ENCODE results near the gene USP34.

The USP34 gene

DNA sequence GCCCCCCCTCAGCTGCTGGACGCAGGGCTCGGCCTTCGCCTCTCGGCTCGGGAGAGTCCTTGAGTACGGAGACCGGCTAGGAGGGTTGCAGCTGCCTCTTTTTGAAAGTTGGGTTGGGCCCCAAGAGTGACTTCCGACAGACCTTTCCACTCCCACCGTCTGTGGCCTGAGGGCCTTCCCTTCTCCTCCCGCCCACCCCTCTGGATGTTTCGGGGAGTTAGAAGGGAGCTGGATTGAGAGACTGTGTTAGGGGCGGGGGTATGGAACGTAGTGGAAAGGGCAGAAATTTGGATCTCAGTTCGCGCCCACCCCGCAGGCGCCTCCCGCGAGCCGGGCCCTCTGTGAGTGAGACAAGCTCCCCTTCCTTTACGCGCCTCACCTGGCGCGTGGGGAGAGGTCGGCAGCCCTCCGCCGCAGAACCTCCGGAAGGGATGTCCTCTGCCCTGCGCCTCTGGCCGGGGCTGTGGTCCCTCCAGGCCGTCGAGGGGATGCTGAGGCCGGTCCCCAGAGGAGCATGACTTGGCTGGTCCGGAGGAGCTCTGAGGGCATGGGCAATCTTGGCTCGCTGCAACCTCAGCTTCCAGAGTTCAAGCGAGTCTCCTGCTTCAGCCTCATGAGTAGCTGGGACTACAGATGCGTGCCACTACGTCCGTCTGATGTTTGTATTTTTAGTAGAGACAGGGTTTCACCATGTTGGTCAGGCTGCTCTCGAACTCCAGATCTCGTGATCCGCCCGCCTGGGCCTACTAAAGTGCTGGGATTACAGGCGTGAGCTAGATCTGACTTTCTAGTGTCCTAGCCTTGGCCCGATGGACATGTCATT is 292.9 kb downstream of the USP34 start:
- Histone ChIP-seq H4K20me1 (ENCODE audit: low read depth, low read length) (no peaks in the 10 kb centered on the region), H3K27me3 (ENCODE audit: low read length) (no peaks in the 10 kb centered on the region), H3K9me2 (replicated peaks; ENCODE audit: insufficient read depth, low read length) (no peaks in the 10 kb centered on the region), H3K9ac (ENCODE audit: low read length) (peak overlapping the region; percentile 98), H3K4me2 (ENCODE audit: low read depth, low read length, poor library complexity, severe bottlenecking) (peak overlapping the region; percentile 76), H3K9me3 (ENCODE audit: insufficient read depth, low read length) (no peaks in the 10 kb centered on the region), H2AFZ (ENCODE audit: low read depth, low read length, severe bottlenecking) (peak overlapping the region; percentile 96), H3K79me2 (ENCODE audit: insufficient read depth, low read length) (no peaks in the 10 kb centered on the region), H3K27ac (ENCODE audit: low read depth, low read length) (peak overlapping the region; percentile 73), H3F3A (ENCODE audit: insufficient read depth) (peaks cover 11% of the 10 kb centered on the region; the same call in 1 of the 2 replicates), H3K4me3 (ENCODE audit: insufficient read depth, low read length, poor library complexity, severe bottlenecking) (peak overlapping the region; percentile 76), H3K36me3 (ENCODE audit: low read length) (no peaks in the 10 kb centered on the region)
- TF ChIP-seq EZH2phosphoT487 (conservative IDR thresholded peaks at IDR 0.05; ENCODE audit: low read length) = no peak
- TF ChIP-seq, protein P1, sequence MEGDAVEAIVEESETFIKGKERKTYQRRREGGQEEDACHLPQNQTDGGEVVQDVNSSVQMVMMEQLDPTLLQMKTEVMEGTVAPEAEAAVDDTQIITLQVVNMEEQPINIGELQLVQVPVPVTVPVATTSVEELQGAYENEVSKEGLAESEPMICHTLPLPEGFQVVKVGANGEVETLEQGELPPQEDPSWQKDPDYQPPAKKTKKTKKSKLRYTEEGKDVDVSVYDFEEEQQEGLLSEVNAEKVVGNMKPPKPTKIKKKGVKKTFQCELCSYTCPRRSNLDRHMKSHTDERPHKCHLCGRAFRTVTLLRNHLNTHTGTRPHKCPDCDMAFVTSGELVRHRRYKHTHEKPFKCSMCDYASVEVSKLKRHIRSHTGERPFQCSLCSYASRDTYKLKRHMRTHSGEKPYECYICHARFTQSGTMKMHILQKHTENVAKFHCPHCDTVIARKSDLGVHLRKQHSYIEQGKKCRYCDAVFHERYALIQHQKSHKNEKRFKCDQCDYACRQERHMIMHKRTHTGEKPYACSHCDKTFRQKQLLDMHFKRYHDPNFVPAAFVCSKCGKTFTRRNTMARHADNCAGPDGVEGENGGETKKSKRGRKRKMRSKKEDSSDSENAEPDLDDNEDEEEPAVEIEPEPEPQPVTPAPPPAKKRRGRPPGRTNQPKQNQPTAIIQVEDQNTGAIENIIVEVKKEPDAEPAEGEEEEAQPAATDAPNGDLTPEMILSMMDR (IDR thresholded peaks at IDR 0.05; ENCODE audit: insufficient read depth, low read length, poor library complexity, severe bottlenecking) = no peak

GRCh38 chr2:61176755-61177726 is 293.8 kb downstream of the USP34 start:
- peak overlapping the region; percentile 96 for H2AFZ ChIP-seq (ENCODE audit: low read depth, low read length, severe bottlenecking)
- no peak for TF ChIP-seq EZH2phosphoT487 (conservative IDR thresholded peaks at IDR 0.05; ENCODE audit: low read length)
- TF ChIP-seq, protein P1 (IDR thresholded peaks at IDR 0.05; ENCODE audit: insufficient read depth, low read length, poor library complexity, severe bottlenecking) = no peak

DNA sequence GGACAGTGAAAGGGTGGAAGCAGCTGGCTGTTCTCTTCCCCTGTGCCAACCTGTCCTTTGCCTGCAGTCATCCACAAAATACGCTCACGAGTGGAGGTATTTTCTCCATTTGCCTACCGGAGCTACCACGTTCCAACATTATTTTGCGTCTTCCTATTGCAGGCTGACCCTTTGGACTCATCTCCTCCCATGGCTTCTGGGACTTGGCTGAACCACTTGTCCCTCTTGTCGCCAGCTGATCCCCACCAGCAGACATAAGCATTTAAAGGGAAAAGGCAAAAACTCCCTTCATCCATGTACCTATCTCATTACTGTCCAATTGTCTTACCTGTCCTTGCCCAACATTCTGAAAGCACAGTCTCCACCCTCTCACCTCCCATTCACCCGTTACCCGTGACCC is 295.9 kb downstream of the USP34 start:
- Histone ChIP-seq H3K4me3 (ENCODE audit: insufficient read depth, low read length, poor library complexity, severe bottlenecking) (no peak overlapping the region), H3K27ac (ENCODE audit: low read depth, low read length) (no peak overlapping the region), H3K36me3 (ENCODE audit: low read length) (no peaks in the 10 kb centered on the region), H3K27me3 (ENCODE audit: low read length) (no peaks in the 10 kb centered on the region), H3K9ac (ENCODE audit: low read length) (no peak overlapping the region), H3F3A (ENCODE audit: insufficient read depth) (peaks cover 11% of the 10 kb centered on the region; the same call in 1 of the 2 replicates), H4K20me1 (ENCODE audit: low read depth, low read length) (no peaks in the 10 kb centered on the region), H3K79me2 (ENCODE audit: insufficient read depth, low read length) (no peaks in the 10 kb centered on the region), H3K9me3 (ENCODE audit: insufficient read depth, low read length) (no peaks in the 10 kb centered on the region), H2AFZ (ENCODE audit: low read depth, low read length, severe bottlenecking) (no peak overlapping the region), H3K4me2 (ENCODE audit: low read depth, low read length, poor library complexity, severe bottlenecking) (no peak overlapping the region), H3K9me2 (replicated peaks; ENCODE audit: insufficient read depth, low read length) (no peaks in the 10 kb centered on the region)
- no peak for TF ChIP-seq EZH2phosphoT487 (conservative IDR thresholded peaks at IDR 0.05; ENCODE audit: low read length)
- TF ChIP-seq, protein P1 (IDR thresholded peaks at IDR 0.05; ENCODE audit: insufficient read depth, low read length, poor library complexity, severe bottlenecking) = no peak

More at GRCh38 chr2:61176755-61177726, 293.8 kb downstream of the USP34 start:
- peak overlapping the region; percentile 98 for H3K9ac ChIP-seq (ENCODE audit: low read length)
- H3K79me2 ChIP-seq (ENCODE audit: insufficient read depth, low read length) = no peaks in the 10 kb centered on the region
- H4K20me1 ChIP-seq (ENCODE audit: low read depth, low read length) = no peaks in the 10 kb centered on the region
- peaks cover 11% of the 10 kb centered on the region; the same call in 1 of the 2 replicates for H3F3A ChIP-seq (ENCODE audit: insufficient read depth)
- H3K4me2 ChIP-seq (ENCODE audit: low read depth, low read length, poor library complexity, severe bottlenecking) = peak overlapping the region; percentile 84
- H3K9me2 ChIP-seq (replicated peaks; ENCODE audit: insufficient read depth, low read length) = no peaks in the 10 kb centered on the region
- H3K36me3 ChIP-seq (ENCODE audit: low read length) = no peaks in the 10 kb centered on the region
- no peaks in the 10 kb centered on the region for H3K27me3 ChIP-seq (ENCODE audit: low read length)
- no peaks in the 10 kb centered on the region for H3K9me3 ChIP-seq (ENCODE audit: insufficient read depth, low read length)
- peak overlapping the region; percentile 76 for H3K4me3 ChIP-seq (ENCODE audit: insufficient read depth, low read length, poor library complexity, severe bottlenecking)
- H3K27ac ChIP-seq (ENCODE audit: low read depth, low read length) = peak overlapping the region; percentile 73

Measured in SU-DHL-6 (cell line).